ENCODE data around the gene COBL.

Gene COBL

GRCh38 chr7:51316666-51317581 lies at the start of gene COBL:
Gene COBL, minus strand, starts transcription at chr7:51316809. Its CDS starts 176 bp downstream, at chr7:51316633.
- DNase-seq: no peak
- in situ Hi-C loops (cut with MboI; ENCODE audit: low pct_unique_long_range_greater_than_20kb, low sequenced_read_pairs): no loop called here

GRCh38 chr7:51366172-51366728 lies 49.6 kb upstream of the COBL start:
- no peak for DNase-seq
- in situ Hi-C loops (cut with MboI; ENCODE audit: low pct_unique_long_range_greater_than_20kb, low sequenced_read_pairs): no loop called here

DNA sequence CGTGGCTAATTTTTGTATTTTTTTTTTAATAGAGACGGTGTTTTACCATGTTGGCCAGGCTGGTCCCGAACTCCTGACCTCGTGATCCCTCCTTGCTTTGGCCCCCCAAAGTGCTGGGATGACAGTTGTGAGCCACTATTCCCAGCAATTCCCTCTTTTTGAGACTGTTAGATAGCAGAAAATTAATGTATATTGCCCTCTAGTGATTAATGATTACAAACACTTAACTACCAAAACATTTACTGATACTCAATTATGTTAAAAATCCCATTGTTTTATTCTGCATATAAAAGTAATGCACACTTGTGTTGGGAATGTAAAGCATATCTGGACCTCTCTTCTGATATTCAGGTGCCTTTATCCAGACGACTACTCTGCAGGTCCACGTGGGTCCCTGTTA lies 41.2 kb upstream of the COBL start:
- DNase-seq: no peak
- in situ Hi-C loops (cut with MboI; ENCODE audit: low pct_unique_long_range_greater_than_20kb, low sequenced_read_pairs): no loop called here

- in situ Hi-C loops (cut with MboI; ENCODE audit: low pct_unique_long_range_greater_than_20kb, low sequenced_read_pairs): no loop called here
- no peak for DNase-seq
Measured at GRCh38 chr7:51356849-51357516, 40.4 kb upstream of the COBL start.

- in situ Hi-C loops (cut with MboI; ENCODE audit: low pct_unique_long_range_greater_than_20kb, low sequenced_read_pairs): no loop called here
- no peak for DNase-seq
Measured at GRCh38 chr7:51354897-51355296, 38.3 kb upstream of the COBL start.

GRCh38 chr7:51354434-51354833 lies 37.8 kb upstream of the COBL start:
- in situ Hi-C loops (cut with MboI; ENCODE audit: low pct_unique_long_range_greater_than_20kb, low sequenced_read_pairs): no loop called here

DNA sequence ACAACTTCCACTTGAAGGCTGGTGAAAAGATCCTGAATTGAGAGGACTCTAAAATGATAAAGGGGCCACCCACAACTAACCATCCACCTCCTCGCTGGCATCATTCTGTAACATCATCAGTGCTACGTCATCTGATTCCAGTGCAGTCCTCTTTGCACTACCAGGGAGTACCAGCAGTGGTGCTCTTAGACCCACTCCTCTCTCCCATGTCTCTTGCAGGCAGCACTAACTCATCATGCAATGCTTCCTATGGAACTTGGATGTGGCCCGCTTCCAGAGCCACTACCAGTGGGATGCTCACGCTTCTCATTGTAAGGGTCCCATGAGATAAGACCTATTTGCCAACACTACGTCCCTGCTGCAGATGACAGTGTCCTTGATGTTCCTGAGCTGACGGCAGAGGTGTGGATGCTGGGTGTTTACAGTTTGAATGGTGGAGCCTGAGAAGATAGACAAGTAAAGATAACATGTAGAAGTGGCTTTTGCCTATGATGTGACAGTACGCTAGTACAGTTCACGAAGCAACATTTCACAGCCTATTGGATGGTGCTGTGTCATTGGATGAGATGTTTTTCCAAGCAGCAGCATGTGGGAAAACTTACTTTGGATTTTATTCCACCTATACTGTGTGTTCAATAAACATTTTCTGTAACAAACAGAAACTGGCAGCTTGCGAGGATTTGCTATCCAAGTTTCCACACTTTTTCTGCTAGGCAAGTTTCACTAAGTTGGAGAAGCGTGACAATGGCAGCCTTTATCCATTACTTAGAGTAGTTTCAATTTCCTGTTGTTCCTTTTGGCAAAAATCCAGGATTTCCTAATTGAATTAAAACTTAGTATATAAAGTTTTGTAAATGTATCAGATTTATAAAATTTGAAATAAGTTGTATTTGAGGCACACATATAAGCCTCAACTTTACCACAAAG lies 35.8 kb upstream of the COBL start:
- no peak for DNase-seq
- in situ Hi-C loops (cut with MboI; ENCODE audit: low pct_unique_long_range_greater_than_20kb, low sequenced_read_pairs): no loop called here

More at GRCh38 chr7:51354434-51354833, 37.8 kb upstream of the COBL start:
- no peak for DNase-seq

GRCh38 chr7:51351661-51352060 lies 35.1 kb upstream of the COBL start:
- DNase-seq: no peak
- in situ Hi-C loops (cut with MboI; ENCODE audit: low pct_unique_long_range_greater_than_20kb, low sequenced_read_pairs): no loop called here

GRCh38 chr7:51350546-51350896 lies 33.9 kb upstream of the COBL start:
- DNase-seq: no peak
- in situ Hi-C loops (cut with MboI; ENCODE audit: low pct_unique_long_range_greater_than_20kb, low sequenced_read_pairs): no loop called here

GRCh38 chr7:51349820-51350545 lies 33.4 kb upstream of the COBL start:
- in situ Hi-C loops (cut with MboI; ENCODE audit: low pct_unique_long_range_greater_than_20kb, low sequenced_read_pairs): no loop called here
- DNase-seq: no peak

- in situ Hi-C loops (cut with MboI; ENCODE audit: low pct_unique_long_range_greater_than_20kb, low sequenced_read_pairs): no loop called here
- DNase-seq: no peak
Measured at GRCh38 chr7:51346126-51346525, 29.5 kb upstream of the COBL start.

- no peak for DNase-seq
- in situ Hi-C loops (cut with MboI; ENCODE audit: low pct_unique_long_range_greater_than_20kb, low sequenced_read_pairs): no loop called here
Measured at GRCh38 chr7:51344406-51345138, 28.0 kb upstream of the COBL start.

DNA sequence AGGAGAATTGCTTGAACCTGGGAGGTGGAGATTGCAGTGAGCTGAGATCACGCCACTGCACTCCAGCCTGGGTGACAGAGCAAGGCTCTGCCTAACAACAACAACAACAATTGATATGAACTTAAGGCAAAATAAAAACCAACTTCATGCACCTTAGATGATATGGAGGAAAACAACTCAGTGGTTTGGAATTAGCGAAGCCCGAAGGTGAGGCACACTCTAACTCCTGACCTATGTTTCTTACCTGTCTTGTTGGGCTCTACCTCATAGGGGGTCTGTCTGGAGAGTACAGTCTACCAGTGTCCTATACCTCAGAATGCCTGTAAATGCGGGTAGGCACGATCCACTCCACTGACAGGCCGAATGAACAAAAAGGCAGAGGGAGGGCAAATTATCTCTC lies 24.3 kb upstream of the COBL start:
- in situ Hi-C loops (cut with MboI; ENCODE audit: low pct_unique_long_range_greater_than_20kb, low sequenced_read_pairs): no loop called here
- DNase-seq: no peak

DNA sequence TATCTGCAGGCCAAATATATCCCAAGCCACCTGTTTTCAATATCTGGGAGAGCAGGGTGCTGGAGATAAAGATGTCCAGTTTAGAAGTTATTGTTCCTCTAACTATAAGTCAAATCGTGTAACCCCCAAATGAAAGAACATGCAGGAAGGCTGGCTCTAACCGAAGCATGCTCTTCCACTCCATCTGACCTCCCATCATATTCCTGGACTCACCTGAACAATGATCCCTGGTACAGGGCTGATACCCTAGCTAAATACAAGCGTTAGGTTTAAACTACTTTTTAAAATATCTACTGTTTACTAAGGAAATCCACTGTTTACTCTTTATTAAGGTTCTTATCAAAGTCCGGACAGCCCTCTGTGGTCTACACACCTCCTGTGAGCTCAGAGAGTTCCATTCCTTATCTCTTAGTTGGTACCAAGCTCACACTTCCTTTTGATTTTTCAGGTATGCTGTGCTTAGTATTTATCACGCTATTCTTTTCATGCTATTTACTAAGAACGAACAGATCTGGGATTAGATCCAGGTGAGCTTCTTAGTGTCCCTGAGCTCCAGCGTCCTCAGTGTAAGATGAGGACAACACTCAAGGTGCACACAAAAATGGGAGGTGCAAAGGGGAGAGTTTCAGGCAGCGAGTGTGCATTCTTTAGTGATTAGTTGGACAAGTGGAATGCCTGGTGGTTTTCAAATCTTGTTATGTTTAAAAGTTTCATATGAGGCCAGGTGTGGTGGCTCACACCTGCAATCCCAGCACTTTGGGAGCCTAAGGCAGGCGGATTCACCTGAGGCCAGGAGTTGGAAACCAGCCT lies 23.6 kb upstream of the COBL start:
- in situ Hi-C loops (cut with MboI; ENCODE audit: low pct_unique_long_range_greater_than_20kb, low sequenced_read_pairs): no loop called here
- no peak for DNase-seq

GRCh38 chr7:51335057-51335456 lies 18.4 kb upstream of the COBL start:
- in situ Hi-C loops (cut with MboI; ENCODE audit: low pct_unique_long_range_greater_than_20kb, low sequenced_read_pairs): no loop called here
- no peak for DNase-seq

GRCh38 chr7:51329696-51330263 lies 13.2 kb upstream of the COBL start:
- no peak for DNase-seq
- in situ Hi-C loops (cut with MboI; ENCODE audit: low pct_unique_long_range_greater_than_20kb, low sequenced_read_pairs): no loop called here

DNA sequence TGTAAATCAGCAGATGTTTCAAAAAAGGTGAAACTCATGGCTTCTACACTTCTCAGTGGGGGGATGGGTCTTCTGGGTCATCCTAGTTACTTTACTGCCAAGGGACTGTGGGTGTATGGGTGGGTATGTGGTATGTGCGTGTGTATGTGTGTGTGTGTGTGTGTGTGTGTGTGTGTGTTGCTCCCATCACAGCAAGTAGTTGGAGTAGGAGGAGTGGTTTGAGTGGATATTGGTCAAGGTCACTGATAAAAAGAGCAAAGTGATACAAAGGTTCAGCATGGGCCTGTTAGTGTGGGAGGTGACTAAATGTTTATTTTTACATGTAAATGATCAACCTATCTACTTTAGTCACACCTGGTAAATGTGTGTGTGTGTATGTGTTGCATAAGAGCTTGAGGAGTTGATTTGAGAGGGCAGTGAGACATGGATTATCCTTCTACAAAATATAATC lies 11.8 kb upstream of the COBL start:
- in situ Hi-C loops (cut with MboI; ENCODE audit: low pct_unique_long_range_greater_than_20kb, low sequenced_read_pairs): no loop called here
- no peak for DNase-seq

All from KBM-7 (cell line).